Aorta (tissue), 5 donors: ENCODE measurements around the gene SHBG. TPM values are rescaled to one million over a fixed set of nuclear protein-coding genes. Genes with fewer than 3 reads are reported as not detected.
"Not testable (repeated sequence)": the region's sequence is repeated elsewhere in the genome, so short reads cannot be mapped to it uniquely, and the experiment has no call there.

Source experiments
- ATAC-seq: fragments of 200-7000 bp; cut with Tn5 transposase; one replicate; pipeline ENCODE4 v1.9.1; 2022; ENCODE audit warnings: moderate library complexity; ENCODE audit not compliant: low FRiP score
- DNase-seq, 2 donors: peaks; one replicate each; pipeline ENCODE4 v3.0.0-alpha.2; 2020
- H3K27ac ChIP-seq, 2 donors: one replicate each; pipeline ENCODE4 v1.5.1; 2013; ENCODE audit warnings: low read length in 2 of 2, mild to moderate bottlenecking in 2 of 2, moderate library complexity in 2 of 2, control low read depth in 1 of 2, inconsistent platforms in 1 of 2, low read depth in 1 of 2
- H3K27me3 ChIP-seq, 2 donors: one replicate each; pipeline ENCODE4 v1.6.1; 2013; ENCODE audit warnings: control low read depth in 1 of 2, low read length in 1 of 2, mild to moderate bottlenecking in 1 of 2, moderate library complexity in 1 of 2; ENCODE audit not compliant: insufficient read depth in 2 of 2, control insufficient read depth in 1 of 2
- H3K36me3 ChIP-seq, 2 donors: one replicate each; pipeline ENCODE4 v1.6.1; 2013; ENCODE audit warnings: control low read depth in 1 of 2, low read length in 1 of 2, mild to moderate bottlenecking in 1 of 2; ENCODE audit not compliant: insufficient read depth in 2 of 2, control insufficient read depth in 1 of 2
- H3K4me1 ChIP-seq, 2 donors: one replicate each; pipeline ENCODE4 v1.6.1; 2013; ENCODE audit warnings: low read length in 2 of 2, control low read depth in 1 of 2, mild to moderate bottlenecking in 1 of 2, moderate library complexity in 1 of 2; ENCODE audit not compliant: insufficient read depth in 2 of 2, control insufficient read depth in 1 of 2
- H3K4me3 ChIP-seq, 2 donors: one replicate each; pipeline ENCODE4 v1.5.1; 2013; ENCODE audit warnings: low read length in 2 of 2, control low read depth in 1 of 2, mild to moderate bottlenecking in 1 of 2
- H3K9me3 ChIP-seq: one replicate; pipeline ENCODE4 v1.6.1; 2013; ENCODE audit warnings: mild to moderate bottlenecking, low read length; ENCODE audit not compliant: control insufficient read depth
- WGBS, 2 donors: extraction: QIAGEN DNeasy Blood & Tissue Kit; methylation state at CpG; one replicate each; pipeline ENCODE4 v1.1.7; 2013; 5-methylcytosine and 5-hydroxymethylcytosine counted together
- intact Hi-C, 2 donors: fragments of 100-400 bp; cut with DNase I; formaldehyde crosslinking; loops; one replicate each; pipeline versions ENCODE4 v1.14.2 to v1.15.0; 2022
- polyA plus RNA-seq, 2 donors: library from polyadenylated mRNA; stranded (reverse); fragments of 200-250 nt; gene quantifications; one replicate each; pipeline ENCODE4 v1.2.3, GENCODE V29; 2013
- total RNA-seq, 2 donors: library from RNA; stranded (reverse); fragmentation: NEBNext Ultra II Directional; extraction: Animal tissue kit (Norgen Biotek cat#: 25700); gene quantifications; one replicate each; pipeline ENCODE4 v1.2.1, GENCODE V29; 2021
- donor health status: healthy with polysubstance abuse.
- donor health status: Bipolar disorder and iron deficiency.
- donor health status: DM: no; HTN: no; CAD: no.
- donor health status: DM: no; HTN: no; CAD: no.
- donor health status: DM: yes; HTN: yes; CAD: no.

SHBG gene
- total and polyA plus RNA-seq, 4 donors, result 0.20 to 0.33 TPM; not detected in 2

GRCh38 chr17:7588553-7589203 lies 41.3 kb upstream of the SHBG start:
- peaks cover 9 to 14% of the 10 kb centered on the region in 2 donors for H3K36me3 ChIP-seq
- peak in 1 of 2 donors; percentile 80 for DNase-seq
- WGBS, 2 donors, result 36 to 49% methylated on average over 30 of the region's 30 CpGs
- peak overlapping the region in 1 of 2 donors; percentile 14 for H3K4me3 ChIP-seq
- peak; percentile 1 for ATAC-seq
- no peaks in the 10 kb centered on the region for H3K4me1 ChIP-seq
- no peaks in the 10 kb centered on the region for H3K27me3 ChIP-seq
- H3K9me3 ChIP-seq, result no peaks in the 10 kb centered on the region
- no peak overlapping the region for H3K27ac ChIP-seq
- intact Hi-C loops, result loop anchor here (2.0 to 5.0 kb wide), 2 partner anchors 66 to 76 kb away; no protein-coding TSS in a partner anchor

GRCh38 chr17:7589204-7589868 lies 40.6 kb upstream of the SHBG start:
- intact Hi-C loops, result loop anchor here (2.0 to 5.0 kb wide), 2 partner anchors 67 to 77 kb away; no protein-coding TSS in a partner anchor
- Histone ChIP-seq H3K4me1 (no peaks in the 10 kb centered on the region), H3K9me3 (no peaks in the 10 kb centered on the region), H3K4me3 (peak overlapping the region in 1 of 2 donors; percentile 14), H3K27ac (no peak overlapping the region), H3K27me3 (no peaks in the 10 kb centered on the region), H3K36me3 (peaks cover 11 to 14% of the 10 kb centered on the region in 2 donors)
- WGBS, 2 donors, result 8 to 9% methylated on average over 55 to 56 of the region's 56 CpGs
- DNase-seq (peak; percentile 92 to 96), ATAC-seq (peak; percentile 91)

GRCh38 chr17:7589891-7590691 lies 39.8 kb upstream of the SHBG start, which contains the start of gene SOX15:
Gene SOX15 (minus strand): TSS chr17:7590094. CDS start chr17:7589676, 418 bp downstream.
- peak within 1 kb of the TSS in 1 of 2 donors; percentile 14 for H3K4me3 ChIP-seq
- DNase-seq (no peak), ATAC-seq (no peak)
- no peaks in the 10 kb centered on the region for H3K27me3 ChIP-seq
- intact Hi-C loops, result loop anchor here (2.0 to 5.0 kb wide), 3 partner anchors 67 to 78 kb away; no protein-coding TSS in a partner anchor
- no peaks in the 10 kb centered on the region for H3K4me1 ChIP-seq
- WGBS, 2 donors, result 59 to 62% methylated on average over 24 of the region's 24 CpGs
- H3K36me3 ChIP-seq, result peaks cover 11 to 16% of the 10 kb centered on the region in 2 donors
- H3K9me3 ChIP-seq, result no peaks in the 10 kb centered on the region
- no peak within 1 kb of the TSS for H3K27ac ChIP-seq

- ATAC-seq, result no peak
- WGBS, 2 donors, result 66 to 72% methylated on average over 4 of the region's 4 CpGs
- Histone ChIP-seq H3K4me1 (no peaks in the 10 kb centered on the region), H3K36me3 (peaks cover 11 to 21% of the 10 kb centered on the region in 2 donors), H3K4me3 (no peak overlapping the region), H3K9me3 (no peaks in the 10 kb centered on the region), H3K27ac (no peak overlapping the region), H3K27me3 (no peaks in the 10 kb centered on the region)
- no peak for DNase-seq
- intact Hi-C loops, result loop anchor here in 1 of 2 donors (2.0 kb wide), 1 partner anchor 78 kb away; no protein-coding TSS in a partner anchor
Observed at GRCh38 chr17:7590743-7591142, 39.2 kb upstream of the SHBG start.

GRCh38 chr17:7591596-7591995 lies 38.3 kb upstream of the SHBG start:
- 83 to 86% methylated on average over 5 of the region's 5 CpGs for WGBS, 2 donors
- no peaks in the 10 kb centered on the region for H3K9me3 ChIP-seq
- no peaks in the 10 kb centered on the region for H3K4me1 ChIP-seq
- no peak overlapping the region for H3K27ac ChIP-seq
- ATAC-seq (no peak), DNase-seq (no peak)
- intact Hi-C loops, result loop anchor here in 1 of 2 donors (2.0 kb wide), 1 partner anchor 79 kb away; no protein-coding TSS in a partner anchor
- no peak overlapping the region for H3K4me3 ChIP-seq
- no peaks in the 10 kb centered on the region for H3K27me3 ChIP-seq
- H3K36me3 ChIP-seq, result peaks cover 11 to 22% of the 10 kb centered on the region in 2 donors

- intact Hi-C loops, result no loop called here
- no peak for ATAC-seq
- DNase-seq, result no peak
Observed at GRCh38 chr17:7592422-7593021, 37.4 kb upstream of the SHBG start.

GRCh38 chr17:7593296-7593695 lies 36.6 kb upstream of the SHBG start:
- Histone ChIP-seq H3K4me3 (no peak overlapping the region), H3K36me3 (peaks cover 11 to 22% of the 10 kb centered on the region in 2 donors), H3K27me3 (no peaks in the 10 kb centered on the region), H3K27ac (no peak overlapping the region), H3K9me3 (no peaks in the 10 kb centered on the region), H3K4me1 (no peaks in the 10 kb centered on the region)
- 81% methylated on average over 12 of the region's 12 CpGs for WGBS, 2 donors
- ATAC-seq (no peak), DNase-seq (no peak)
- intact Hi-C loops, result no loop called here

More at GRCh38 chr17:7592422-7593021, 37.4 kb upstream of the SHBG start:
- Histone ChIP-seq H3K27ac (no peak overlapping the region), H3K36me3 (peaks cover 11 to 22% of the 10 kb centered on the region in 2 donors), H3K9me3 (no peaks in the 10 kb centered on the region), H3K27me3 (no peaks in the 10 kb centered on the region), H3K4me3 (no peak overlapping the region), H3K4me1 (no peaks in the 10 kb centered on the region)
- 89 to 92% methylated on average over 23 of the region's 23 CpGs for WGBS, 2 donors

- DNase-seq, H3K4me1 ChIP-seq, H3K4me3 ChIP-seq, intact Hi-C loops, H3K9me3 ChIP-seq, H3K27me3 ChIP-seq, ATAC-seq, H3K27ac ChIP-seq: not testable (repeated sequence)
- WGBS, 2 donors, result 76 to 79% methylated on average over 5 of the region's 5 CpGs
- H3K36me3 ChIP-seq, result peaks cover 11 to 22% of the 10 kb centered on the region in 2 donors
Observed at GRCh38 chr17:7597561-7597960, 32.4 kb upstream of the SHBG start.
